ENCODE results near the gene TNFSF8.

Gene TNFSF8

DNA sequence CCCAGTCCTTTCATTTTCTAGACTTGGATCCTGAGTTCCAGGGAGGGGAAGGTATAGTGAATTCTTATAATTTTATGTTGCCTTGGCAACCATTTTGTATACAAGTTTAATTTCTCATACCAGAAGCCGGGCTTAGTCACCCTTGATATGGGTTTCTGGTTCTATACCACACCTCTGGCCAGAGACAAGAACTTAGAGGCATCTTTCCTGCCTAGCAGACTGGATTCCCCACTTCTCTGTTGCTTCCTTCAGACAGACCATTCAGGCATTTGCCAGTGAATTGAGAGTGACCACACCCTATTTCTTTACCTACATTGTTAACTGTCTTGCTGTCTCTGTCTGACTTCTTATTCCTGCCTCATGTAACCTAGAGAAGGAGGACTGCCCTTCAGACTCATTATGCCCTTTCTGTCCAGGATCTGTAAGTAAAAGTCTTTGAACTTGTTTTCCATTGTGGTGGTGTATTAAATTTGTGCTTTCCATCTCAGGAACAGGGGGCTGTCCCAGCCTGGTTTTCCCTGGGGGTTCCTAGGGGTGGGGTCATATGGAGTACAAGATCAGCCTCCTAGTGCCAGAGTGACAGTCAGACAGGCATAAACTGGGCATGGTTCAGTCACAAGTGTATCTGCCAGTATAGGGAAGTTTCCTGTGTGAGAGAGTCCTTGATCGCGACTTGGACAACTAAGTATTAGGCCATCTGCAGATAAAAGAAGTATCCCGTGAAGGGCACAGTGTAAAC, 27.4 kb downstream of the TNFSF8 start:
- FAIRE-seq, result no peak

DNA sequence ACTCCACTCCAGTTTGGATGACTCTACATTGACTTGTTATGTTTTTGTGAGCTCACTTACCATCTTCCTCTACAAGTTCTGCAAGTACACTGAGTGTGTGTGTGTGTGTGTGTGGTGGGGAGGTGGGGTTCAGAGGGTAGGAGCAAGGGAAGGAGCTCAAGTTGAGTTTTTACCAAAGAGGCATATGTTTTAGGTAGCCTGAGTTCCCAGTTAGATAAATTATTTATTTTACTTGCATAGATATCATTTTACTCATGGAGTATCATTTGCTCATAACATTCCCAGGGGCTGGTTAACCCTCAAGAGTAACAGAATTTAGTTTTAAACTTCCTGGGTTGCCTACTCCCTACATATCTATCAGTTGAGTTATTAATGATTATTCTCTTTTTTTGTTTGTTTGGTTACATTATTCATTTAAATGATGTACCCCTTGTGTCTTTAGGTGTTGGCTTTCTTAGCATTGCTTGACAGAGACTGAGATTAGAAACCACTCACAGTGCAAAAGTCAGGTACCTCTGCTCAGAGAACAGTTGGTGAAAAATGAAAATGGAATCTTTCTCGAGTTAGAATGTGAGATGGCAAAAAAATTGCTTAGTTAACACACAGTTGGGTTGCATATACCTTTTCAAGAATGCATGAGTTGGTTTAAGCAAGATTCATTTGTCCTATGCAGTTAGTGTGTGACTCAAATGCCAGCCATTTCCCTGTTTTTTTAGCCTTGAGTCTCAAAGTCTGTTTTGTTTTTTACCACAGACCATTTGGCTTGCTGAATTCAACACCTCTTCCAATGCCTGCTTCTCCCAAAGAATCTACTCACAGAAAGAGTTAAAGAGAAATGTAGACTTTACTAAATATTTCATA, 29.2 kb downstream of the TNFSF8 start:
- FAIRE-seq, result no peak

DNA sequence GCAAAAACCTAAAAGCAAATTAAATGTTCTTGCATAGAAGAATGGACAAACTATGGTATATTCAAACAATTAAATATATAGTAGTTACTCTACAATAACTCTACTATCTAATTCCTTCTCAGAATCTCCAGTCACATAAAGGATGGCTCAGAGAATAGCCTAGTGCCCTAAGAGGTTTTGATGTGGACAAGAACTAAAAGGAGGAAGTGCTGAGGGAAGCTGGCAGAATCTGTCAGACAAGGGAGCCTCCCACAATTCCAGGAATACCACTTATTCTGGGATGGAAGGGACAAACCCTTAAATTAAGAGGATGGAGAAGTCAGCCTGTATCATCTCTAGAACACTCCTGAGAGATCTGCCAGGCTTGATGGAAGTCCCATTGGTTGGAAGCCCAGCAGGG, 30.4 kb downstream of the TNFSF8 start:
- no peak for FAIRE-seq

DNA sequence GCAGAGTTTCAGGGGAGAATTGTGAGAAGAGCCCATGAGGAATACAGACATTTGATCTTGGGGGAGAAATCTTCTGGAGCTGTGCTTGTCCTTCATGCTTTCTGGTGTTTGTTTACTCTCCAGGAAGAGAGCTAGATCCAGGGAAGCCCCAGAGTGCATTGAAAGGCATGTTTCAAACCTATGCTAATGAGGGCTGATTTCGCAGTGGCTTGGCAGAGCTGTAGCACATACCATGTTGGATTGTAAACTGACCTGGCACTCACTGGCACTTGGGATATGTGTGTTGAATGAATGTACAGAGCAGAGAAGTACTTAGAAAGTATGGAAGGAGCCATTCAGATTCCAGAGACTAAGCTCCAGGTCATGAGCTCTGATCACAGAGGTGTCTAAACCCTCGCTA, 30.9 kb downstream of the TNFSF8 start:
- FAIRE-seq, result no peak

DNA sequence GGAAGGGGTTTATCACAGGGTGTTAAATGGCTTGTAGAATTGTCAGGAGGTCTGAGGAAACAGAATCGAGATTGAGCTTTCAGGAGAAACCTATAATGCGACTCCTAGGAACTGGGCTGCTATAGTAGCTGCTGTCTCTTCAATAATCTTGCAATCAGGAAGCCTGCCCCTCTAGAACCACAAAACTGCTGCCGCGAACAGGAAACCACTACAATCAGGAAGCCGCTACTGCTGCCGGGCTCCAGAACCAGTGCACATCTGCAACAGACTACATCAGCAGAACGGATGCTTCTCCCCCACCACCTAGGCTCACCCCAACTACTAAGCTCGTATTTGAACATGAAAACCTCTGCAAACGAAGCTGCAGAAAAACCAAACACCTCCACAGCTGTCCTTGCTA, 31.6 kb downstream of the TNFSF8 start:
- no peak for FAIRE-seq

DNA sequence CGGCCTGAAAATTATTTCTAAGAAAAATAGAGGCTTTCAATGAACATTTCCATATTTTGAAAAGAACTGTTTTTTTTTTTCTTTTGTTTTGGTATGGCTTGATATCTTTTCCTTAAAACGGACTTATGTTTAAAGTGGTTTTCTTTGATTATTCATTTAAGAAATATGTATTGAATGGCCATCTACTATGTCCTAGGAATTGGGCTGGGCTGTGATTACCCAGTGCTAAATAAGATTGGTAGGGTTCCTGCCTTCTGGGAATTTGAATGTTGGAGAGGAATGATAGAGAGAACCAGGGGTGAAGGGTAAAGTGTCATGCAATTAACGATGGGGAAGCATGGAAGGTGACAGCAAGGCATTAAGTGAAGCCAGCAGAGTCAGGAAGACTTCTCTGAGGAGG, 33.2 kb downstream of the TNFSF8 start:
- no peak for FAIRE-seq

DNA sequence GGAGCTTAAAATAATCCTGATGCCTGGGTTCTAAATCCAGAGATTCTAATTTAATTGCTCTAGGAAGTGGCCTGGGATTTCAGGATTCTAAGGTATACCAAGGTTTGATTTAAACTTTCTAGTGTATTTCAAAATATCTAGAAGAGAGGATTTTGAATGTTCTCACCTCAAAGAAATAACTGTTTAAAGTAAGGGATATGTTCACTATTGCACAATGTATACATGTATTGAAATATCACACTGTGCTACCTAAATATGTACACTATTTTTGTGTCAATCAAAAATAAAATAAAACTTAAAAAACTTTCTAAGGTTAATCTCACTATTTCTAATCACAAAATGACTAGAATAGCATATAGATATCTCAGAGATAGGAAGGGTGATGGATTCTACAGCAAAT, 34.0 kb downstream of the TNFSF8 start:
- FAIRE-seq, result no peak

DNA sequence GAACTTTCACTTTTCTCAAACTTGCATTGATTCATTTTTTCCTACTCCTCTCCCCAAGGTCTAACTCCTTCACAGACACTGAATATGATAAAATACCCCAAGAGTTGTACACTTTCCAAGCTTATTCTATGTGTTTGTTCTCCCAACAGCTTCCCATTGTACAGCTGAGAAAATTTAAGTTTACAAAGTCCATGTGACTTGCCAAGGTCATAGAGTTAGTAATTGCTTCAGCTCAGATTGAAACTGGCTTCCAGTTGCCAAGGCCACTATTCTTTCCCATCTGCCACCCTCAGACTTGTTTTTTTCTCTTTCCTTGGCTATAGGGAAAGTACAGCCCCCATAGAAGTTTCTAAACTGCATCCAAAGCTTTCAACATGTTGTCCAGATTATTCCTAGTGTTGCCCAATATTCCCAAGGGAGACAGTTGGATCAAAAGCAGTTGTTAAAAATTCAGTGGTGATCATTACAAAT, 34.8 kb downstream of the TNFSF8 start:
- FAIRE-seq, result no peak

DNA sequence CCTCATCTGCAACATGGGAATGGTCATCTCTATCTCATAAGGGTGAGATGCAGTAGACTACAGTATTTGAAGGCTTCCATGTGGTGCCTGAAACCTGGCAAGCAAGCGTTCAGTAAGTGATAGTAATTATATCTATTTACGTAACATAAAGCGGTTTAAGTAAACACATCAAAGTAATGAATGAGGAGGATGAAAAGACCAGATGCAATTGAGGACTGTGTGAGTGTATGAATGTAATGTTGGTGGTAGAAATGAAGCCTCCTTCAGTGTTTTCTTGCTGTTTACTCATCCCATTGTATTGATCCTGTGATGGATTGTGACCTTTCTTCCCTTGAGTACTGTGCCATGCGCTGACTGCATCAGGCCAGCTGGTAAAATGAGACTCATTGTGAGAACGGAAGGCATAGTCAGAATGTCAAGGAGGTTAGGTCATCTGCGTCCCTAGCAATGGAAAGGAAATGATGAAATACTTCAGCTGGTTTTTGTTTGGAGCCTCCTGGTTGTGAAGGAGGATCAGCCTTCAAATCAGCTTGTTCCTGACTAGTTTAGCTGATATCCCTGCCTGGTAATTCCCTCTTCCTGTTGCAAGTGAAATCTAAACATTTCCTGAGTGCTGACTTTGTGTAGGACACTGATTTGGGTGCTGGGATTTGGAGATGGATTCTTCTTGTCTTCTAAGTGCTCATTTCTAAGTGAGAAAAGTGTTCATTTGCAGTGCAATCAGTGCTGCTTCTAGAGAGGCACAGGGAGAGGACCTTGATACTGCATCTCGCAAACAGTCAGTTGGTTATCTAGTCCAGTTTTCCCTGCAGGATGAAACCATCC, 35.6 kb downstream of the TNFSF8 start:
- FAIRE-seq, result no peak

DNA sequence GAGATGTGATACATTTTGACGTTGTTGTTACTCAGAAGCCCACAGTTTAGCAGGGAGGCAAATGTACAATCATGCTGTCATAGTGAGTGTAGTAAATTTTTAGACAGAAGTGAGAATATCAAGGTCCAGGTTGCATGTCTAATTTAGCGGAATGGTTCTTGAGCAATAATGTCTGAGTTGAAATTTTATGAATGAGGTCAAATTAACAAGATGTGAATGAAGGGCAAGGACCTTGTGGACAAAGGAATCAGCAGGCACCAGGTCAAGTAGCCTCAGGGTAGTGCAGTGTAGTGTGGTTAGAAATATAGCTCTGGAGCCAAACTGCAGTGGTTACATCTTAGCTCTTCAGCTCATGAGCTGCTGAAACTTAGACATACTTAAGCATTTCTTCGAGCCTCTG, 36.2 kb downstream of the TNFSF8 start:
- no peak for FAIRE-seq

DNA sequence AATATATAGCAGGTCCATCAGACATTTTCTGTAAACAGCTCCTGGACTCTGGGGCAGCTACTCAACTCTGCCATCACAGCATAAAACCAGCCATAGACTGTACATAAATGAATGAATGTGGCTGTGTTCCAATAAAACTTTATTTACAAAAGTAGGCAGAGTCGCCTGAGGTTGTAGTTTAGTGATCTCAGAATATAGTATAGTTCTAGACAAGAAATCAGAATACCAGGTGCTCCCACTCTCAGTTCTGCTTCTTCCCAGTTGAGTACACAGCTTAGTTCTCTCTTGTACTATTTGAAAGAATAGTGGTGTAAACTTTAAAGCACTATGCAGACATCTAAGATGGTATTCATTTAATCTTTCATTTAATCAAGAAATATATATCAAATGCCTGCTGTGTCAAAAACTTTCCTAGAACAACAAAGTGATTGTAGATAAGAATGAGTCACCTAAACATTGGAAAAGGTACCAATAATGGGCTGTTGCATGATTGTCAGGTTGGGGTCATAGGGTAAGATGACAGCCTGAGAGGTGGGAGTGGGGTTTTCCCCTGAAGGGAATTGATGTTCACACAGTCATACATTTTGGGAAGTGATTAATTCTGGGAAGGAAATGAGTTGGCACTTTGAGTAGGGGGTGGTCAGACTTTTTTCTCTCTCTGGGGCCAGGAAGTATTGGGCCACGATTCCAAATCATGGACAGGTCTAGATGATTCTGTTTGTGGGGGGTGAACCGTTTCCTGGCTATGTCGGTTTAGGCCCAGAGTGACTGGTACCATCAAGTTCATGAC, 37.0 kb downstream of the TNFSF8 start:
- no peak for FAIRE-seq

DNA sequence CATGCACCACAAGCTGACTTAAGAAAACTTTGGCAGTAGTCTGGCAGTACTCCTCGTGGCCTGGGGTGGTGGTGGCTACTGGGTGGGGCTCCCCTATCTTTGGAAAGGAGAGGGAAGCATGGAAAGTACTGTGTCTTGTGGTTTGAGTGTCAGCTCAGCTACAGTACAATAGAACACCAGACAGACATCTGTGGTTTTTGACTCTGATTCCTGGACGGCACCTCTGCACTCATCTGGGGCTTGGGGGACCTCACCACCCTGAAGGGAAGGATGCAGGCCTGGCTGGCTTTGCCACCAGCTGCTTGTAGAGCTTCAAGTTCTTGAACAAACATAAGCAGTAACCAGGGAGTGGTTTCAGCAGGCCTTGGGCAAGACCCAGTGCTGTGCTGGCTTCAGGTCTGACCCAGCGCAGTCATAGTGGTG, 40.6 kb downstream of the TNFSF8 start:
- no peak for FAIRE-seq

DNA sequence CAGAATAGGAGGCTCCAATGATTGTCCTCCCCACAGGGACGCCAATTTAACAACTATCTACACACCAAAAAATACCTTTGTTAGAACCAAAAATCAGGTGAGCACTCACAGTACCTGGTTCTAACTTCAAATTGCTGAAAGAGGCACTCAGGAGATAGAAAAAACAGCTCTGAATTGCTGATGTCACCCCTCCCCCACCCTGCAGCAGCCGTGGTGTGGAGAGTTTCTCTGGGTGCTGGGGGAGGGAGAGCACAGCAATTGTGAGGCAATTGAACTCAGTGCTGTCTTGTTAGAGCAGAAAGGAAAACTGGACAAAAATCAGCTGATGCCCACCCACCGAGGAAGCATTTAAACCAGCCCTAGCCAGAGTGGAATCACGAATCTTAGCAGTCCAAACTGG, 41.8 kb downstream of the TNFSF8 start:
- no peak for FAIRE-seq

DNA sequence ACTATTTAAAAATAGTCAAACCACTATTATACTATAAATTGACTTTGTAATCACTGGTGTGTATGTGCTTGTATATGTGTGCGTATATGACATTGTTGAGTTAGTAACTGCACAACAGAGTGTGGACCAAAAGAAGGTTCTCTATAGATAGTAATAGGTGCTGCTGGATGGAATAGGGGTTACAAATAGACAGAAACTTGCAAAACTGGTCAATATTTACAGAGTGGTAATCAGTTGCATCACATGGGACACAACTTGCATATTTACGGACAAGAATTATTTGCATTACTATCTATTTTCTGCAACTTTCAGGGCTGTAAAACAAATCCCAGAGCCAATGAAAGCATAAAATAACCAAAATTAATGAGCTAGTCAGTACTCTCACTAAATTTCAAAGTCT, 42.4 kb downstream of the TNFSF8 start:
- no peak for FAIRE-seq

DNA sequence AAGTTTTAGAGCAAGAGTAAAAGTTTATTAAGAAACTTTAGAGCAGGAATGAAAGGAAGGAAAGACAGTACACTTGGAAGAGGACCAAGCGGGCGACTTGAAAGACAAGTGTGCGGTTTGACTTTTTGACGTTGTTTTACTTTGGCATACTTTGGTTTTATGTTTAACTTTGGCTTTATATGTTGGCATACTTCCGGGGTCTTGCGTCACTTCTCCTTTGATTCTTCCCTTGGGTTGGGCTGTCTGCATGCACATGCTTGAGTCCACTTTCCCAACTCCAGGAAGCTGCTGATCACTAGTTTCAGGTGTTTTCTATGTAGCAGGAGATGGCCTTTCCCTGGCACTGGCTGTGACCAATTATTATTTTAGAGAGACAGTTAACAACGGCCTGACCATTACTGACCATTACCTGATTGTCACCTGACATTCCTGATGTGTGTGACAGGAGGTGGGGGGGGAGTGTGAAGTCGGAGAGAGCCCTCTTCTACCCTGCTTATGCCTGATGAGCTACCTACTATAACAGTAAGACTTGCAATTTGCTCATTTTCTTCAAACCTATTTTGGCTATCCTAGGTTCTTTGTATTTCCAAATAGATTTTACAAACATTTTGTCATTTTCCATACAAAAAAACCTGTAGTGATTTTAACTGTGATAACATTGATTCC, 45.5 kb downstream of the TNFSF8 start:
- FAIRE-seq, result no peak

DNA sequence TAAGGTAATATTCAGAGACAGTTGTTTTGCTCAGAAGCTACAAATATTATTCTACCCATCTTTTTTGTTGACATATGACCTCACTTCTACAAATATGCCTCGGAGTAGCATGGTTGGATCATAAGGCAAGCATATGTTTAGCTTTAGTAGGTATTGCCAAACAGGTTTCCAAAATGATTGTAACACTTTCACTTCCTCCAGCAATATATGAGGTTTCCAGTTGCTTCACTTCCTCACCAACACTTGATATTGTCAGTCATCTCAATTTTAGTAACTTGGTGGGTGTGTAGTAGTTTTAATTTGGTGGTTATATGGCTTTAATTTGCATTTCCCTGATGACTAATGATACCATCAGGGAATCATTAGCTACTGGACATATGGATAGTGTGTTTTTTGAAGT, 46.7 kb downstream of the TNFSF8 start:
- no peak for FAIRE-seq

DNA sequence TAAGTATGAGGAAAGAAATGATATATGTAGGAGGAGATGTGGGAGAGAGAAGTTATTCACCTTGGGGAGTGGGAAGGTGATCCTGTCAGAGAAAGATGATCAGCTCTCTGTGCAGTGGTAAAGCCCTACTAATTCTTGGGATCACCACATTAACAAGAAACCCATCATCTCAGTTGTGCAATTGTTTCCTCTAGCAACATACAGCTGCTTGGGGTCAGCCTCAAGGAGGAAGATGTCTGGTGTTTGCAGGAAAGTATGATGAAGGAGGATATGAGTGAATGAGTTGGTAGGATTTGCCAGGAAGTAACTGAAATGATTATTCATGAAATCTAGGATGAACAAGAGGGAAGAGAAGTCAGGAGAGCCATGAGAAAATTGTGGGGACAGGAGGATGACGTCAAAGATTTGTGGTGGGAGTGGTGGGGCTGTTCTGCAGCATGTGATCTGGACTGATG, 50.1 kb downstream of the TNFSF8 start:
- FAIRE-seq, result no peak

DNA sequence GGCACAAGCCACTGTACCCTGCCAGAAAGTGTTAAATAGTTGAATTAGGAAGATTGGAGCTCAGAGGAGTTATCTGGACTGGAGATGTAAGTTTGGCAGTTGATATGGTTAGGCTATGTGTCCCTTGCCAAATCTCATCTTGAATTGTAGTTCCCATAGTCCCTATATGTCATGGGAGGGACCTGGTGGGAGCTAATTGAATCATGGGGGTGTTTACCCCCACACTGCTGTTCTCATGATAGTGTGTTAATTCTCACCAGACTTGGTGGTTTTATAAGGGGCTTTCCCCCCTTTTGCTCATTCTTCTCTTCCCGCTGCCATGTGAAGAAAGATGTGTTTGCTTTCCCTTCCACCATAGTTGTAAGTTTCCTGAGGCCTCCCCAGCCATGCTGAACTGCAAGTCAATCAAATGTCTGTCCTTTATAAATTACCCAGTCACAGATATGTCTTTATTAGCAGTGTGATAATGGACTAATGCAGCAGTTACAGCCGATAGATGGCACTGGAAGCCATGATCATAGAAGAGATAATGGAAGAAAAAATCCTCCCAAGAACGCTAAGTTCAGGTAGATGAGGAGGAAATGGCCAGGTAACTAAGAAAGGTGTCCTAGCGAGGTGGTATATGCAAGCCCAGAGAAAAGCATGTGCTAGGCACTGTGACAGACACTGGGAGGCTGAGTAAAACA, 51.4 kb downstream of the TNFSF8 start:
- FAIRE-seq, result no peak

DNA sequence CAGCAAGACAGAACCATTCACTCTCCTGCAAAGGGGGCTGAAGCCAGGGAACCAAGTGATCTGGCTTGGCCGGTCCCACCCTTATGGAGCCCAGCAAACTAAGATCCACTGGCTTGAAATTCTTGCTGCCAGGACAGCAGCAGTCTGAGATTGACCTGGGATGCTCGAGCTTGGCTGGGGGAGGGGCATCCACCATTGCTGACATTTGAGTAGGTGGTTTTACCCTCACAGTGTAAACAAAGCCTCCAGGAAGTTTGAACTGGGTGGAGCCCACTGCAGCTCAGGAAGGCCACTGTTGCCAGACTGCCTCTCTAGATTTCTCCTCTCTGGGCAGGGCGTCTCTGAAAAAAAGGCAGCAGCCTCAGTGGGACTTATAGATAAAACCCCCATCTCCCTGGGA, 60.5 kb downstream of the TNFSF8 start:
- FAIRE-seq, result no peak

DNA sequence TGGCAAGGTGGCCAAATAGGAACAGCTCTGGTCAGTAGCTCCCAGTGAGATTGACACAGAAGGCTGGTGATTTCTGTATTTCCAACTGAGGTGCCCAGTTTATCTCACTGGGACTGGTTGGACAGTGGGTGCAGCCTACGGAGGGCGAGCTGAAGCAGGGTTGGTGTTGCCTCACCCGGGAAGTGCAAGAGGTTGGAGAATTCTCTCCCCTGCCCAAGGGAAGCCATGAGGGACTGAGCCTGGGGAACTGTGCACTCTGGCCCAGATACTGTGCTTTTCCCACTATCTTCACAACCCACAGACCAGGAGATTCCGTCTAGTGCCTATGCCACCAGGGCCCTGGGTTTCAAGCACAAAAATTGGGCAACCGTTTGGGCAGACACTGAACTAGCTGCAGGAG, 61.0 kb downstream of the TNFSF8 start:
- no peak for FAIRE-seq

DNA sequence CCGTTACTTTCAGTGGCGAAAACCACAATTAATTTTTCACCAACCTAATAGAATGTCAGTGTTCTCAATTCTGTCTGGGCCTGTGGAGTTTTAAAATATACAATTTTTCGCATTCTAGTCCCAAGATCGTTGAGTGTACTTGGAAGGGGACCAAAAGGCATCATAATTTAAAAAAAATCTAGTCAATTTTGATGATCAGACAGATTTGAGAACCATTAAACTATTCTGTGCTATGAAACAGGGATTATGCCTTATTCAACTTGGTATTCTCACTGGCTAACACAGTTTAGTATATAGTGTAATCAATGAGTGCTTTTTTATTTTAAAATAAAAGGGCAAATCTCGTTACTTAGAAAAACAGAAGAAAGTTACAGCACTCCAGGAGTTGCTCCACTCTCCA, 63.1 kb downstream of the TNFSF8 start:
- no peak for FAIRE-seq
